Hepatocyte (in vitro differentiated cells): ENCODE data around the gene ASIC1. TPM values are rescaled to one million over a fixed set of nuclear protein-coding genes. Genes with fewer than 3 reads are reported as not detected.

Source experiments
- DNase-seq: peaks from one replicate; pipeline ENCODE4 v3.0.0-alpha.2; 2016; ENCODE audit warnings: low spot score
- H2AFZ ChIP-seq: fragments of 200-600 bp; sonication (generic); 2 replicates; pipeline ENCODE4 v1.6.0; 2016; ENCODE audit warnings: antibody characterized with exemption, mild to moderate bottlenecking
- H3K27ac ChIP-seq: fragments of 200-600 bp; sonication (generic); 2 replicates; pipeline ENCODE4 v1.5.1; 2016; ENCODE audit warnings: mild to moderate bottlenecking
- H3K27me3 ChIP-seq: fragments of 200-600 bp; sonication (generic); 2 replicates; pipeline ENCODE4 v1.6.1; 2016
- H3K36me3 ChIP-seq: fragments of 200-600 bp; sonication (generic); replicated peaks from 2 replicates; pipeline ENCODE4 v1.5.1; 2016; ENCODE audit warnings: low read depth; ENCODE audit not compliant: insufficient read depth
- H3K4me1 ChIP-seq: fragments of 200-600 bp; sonication (generic); 2 replicates; pipeline ENCODE4 v1.5.1; 2016; ENCODE audit warnings: mild to moderate bottlenecking, moderate library complexity; ENCODE audit not compliant: insufficient read depth
- H3K4me2 ChIP-seq: fragments of 200-600 bp; sonication (generic); 2 replicates; pipeline ENCODE4 v1.6.0; 2016
- H3K4me3 ChIP-seq: fragments of 200-600 bp; sonication (generic); 2 replicates; pipeline ENCODE4 v1.5.1; 2016; ENCODE audit warnings: mild to moderate bottlenecking
- H3K79me2 ChIP-seq: fragments of 200-600 bp; sonication (generic); 2 replicates; pipeline ENCODE4 v1.6.0; 2017; ENCODE audit warnings: mild to moderate bottlenecking
- H3K9me2 ChIP-seq: fragments of 200-600 bp; sonication (generic); replicated peaks from 2 replicates; pipeline ENCODE4 v1.6.0; 2017; ENCODE audit warnings: mild to moderate bottlenecking; ENCODE audit not compliant: insufficient read depth
- H3K9me3 ChIP-seq: fragments of 200-600 bp; sonication (generic); 2 replicates; pipeline ENCODE4 v1.5.1; 2016; ENCODE audit warnings: low read depth, mild to moderate bottlenecking
- H4K20me1 ChIP-seq: fragments of 200-600 bp; sonication (generic); 2 replicates; pipeline ENCODE4 v1.6.0; 2016; ENCODE audit warnings: mild to moderate bottlenecking; ENCODE audit not compliant: insufficient read depth, poor library complexity, severe bottlenecking
- CTCF ChIP-seq: fragments of 200-600 bp; sonication (generic); IDR thresholded peaks from 2 replicates; pipeline ENCODE4 v1.5.1; 2016; ENCODE audit warnings: antibody characterized with exemption, mild to moderate bottlenecking; ENCODE audit not compliant: poor library complexity
- EZH2 ChIP-seq: fragments of 200-600 bp; sonication (generic); IDR thresholded peaks from 2 replicates; pipeline ENCODE4 v1.6.1; 2016; ENCODE audit warnings: antibody characterized with exemption, mild to moderate bottlenecking, borderline replicate concordance
- EZH2phosphoT487 ChIP-seq: fragments of 200-600 bp; sonication (generic); IDR thresholded peaks from one replicate; pipeline ENCODE4 v1.6.1; 2018; ENCODE audit warnings: antibody characterized with exemption, mild to moderate bottlenecking, low read depth, moderate library complexity; ENCODE audit not compliant: unreplicated experiment, severe bottlenecking
- WGBS: methylation state at CpG from one replicate; pipeline ENCODE4 v1.1.6; 2016; ENCODE audit warnings: low lambda C conversion rate; ENCODE audit errors: missing lambda C conversion rate; 5-methylcytosine and 5-hydroxymethylcytosine counted together
- polyA plus RNA-seq: library from polyadenylated mRNA; unstranded; fragments of >200 nt; fragmentation: Nextera tagmentation; extraction: Ambion mirVana; gene quantifications from 2 replicates; pipeline ENCODE4 v1.2.1, GENCODE V29; 2016
- total RNA-seq: library from RNA; depleted of rRNA; stranded (reverse); fragments of >200 nt; gene quantifications from 2 replicates; pipeline ENCODE4 v1.2.3, GENCODE V29; 2014

Gene ASIC1
- total and polyA plus RNA-seq, 2 experiments from 2014 or later: 2.4 to 4.6 TPM

- peaks cover 79% of the 10 kb centered on the region for H3K79me2 ChIP-seq
- no peak overlapping the region for H2AFZ ChIP-seq
- no peak overlapping the region for H3K4me2 ChIP-seq
- no peak overlapping the region for H3K27ac ChIP-seq
- DNase-seq: no peak
- H3K36me3 ChIP-seq: no peaks in the 10 kb centered on the region
- 94% methylated on average over 2 of the region's 2 CpGs for WGBS
- H3K27me3 ChIP-seq: no peaks in the 10 kb centered on the region
- H3K4me3 ChIP-seq: no peak overlapping the region
- TF ChIP-seq EZH2: no peak
- no peak for TF ChIP-seq EZH2phosphoT487
- no peak for TF ChIP-seq CTCF
- H3K4me1 ChIP-seq: peaks cover 4% of the 10 kb centered on the region
- H3K9me3 ChIP-seq: no peaks in the 10 kb centered on the region
- no peaks in the 10 kb centered on the region for H3K9me2 ChIP-seq
- no peaks in the 10 kb centered on the region for H4K20me1 ChIP-seq
Observed at GRCh38 chr12:50018968-50019367, 38.4 kb upstream of the ASIC1 start.

- H3K9me2 ChIP-seq: no peaks in the 10 kb centered on the region
- peaks cover 84% of the 10 kb centered on the region for H3K79me2 ChIP-seq
- no peak overlapping the region for H3K4me3 ChIP-seq
- no peak for DNase-seq
- peaks cover 4% of the 10 kb centered on the region for H3K4me1 ChIP-seq
- TF ChIP-seq EZH2phosphoT487 (no peak), CTCF (no peak), EZH2 (no peak)
- H2AFZ ChIP-seq: no peak overlapping the region
- no peaks in the 10 kb centered on the region for H3K27me3 ChIP-seq
- no peak overlapping the region for H3K4me2 ChIP-seq
- H3K27ac ChIP-seq: no peak overlapping the region
- H3K9me3 ChIP-seq: no peaks in the 10 kb centered on the region
- H3K36me3 ChIP-seq: no peaks in the 10 kb centered on the region
- WGBS: 98% methylated on average over 2 of the region's 2 CpGs
- no peaks in the 10 kb centered on the region for H4K20me1 ChIP-seq
Observed at GRCh38 chr12:50019524-50019923, 37.9 kb upstream of the ASIC1 start.

- Histone ChIP-seq H4K20me1 (no peaks in the 10 kb centered on the region), H3K27ac (no peak overlapping the region), H3K79me2 (peaks cover 81% of the 10 kb centered on the region), H3K27me3 (no peaks in the 10 kb centered on the region), H2AFZ (no peak overlapping the region), H3K4me2 (no peak overlapping the region), H3K9me3 (no peaks in the 10 kb centered on the region), H3K4me3 (no peak overlapping the region), H3K9me2 (no peaks in the 10 kb centered on the region), H3K36me3 (no peaks in the 10 kb centered on the region), H3K4me1 (peaks cover 4% of the 10 kb centered on the region)
- DNase-seq: no peak
- 81% methylated on average over 4 of the region's 4 CpGs for WGBS
- TF ChIP-seq CTCF (no peak), EZH2phosphoT487 (no peak), EZH2 (no peak)
Observed at GRCh38 chr12:50021031-50021430, 36.4 kb upstream of the ASIC1 start.

GRCh38 chr12:50022903-50023302, 34.5 kb upstream of the ASIC1 start:
- Histone ChIP-seq H3K4me2 (no peak overlapping the region), H3K36me3 (no peaks in the 10 kb centered on the region), H3K4me1 (peaks cover 2% of the 10 kb centered on the region), H2AFZ (no peak overlapping the region), H3K9me2 (no peaks in the 10 kb centered on the region), H3K27ac (no peak overlapping the region), H4K20me1 (no peaks in the 10 kb centered on the region), H3K79me2 (peaks cover 67% of the 10 kb centered on the region), H3K9me3 (no peaks in the 10 kb centered on the region), H3K4me3 (no peak overlapping the region), H3K27me3 (no peaks in the 10 kb centered on the region)
- DNase-seq: no peak
- no peak for TF ChIP-seq CTCF
- TF ChIP-seq EZH2phosphoT487: no peak
- TF ChIP-seq EZH2: no peak
- WGBS: 97% methylated on average over 1 of the region's 1 CpG
